ENCODE data around the gene DOCK4.

DOCK4 gene

DNA sequence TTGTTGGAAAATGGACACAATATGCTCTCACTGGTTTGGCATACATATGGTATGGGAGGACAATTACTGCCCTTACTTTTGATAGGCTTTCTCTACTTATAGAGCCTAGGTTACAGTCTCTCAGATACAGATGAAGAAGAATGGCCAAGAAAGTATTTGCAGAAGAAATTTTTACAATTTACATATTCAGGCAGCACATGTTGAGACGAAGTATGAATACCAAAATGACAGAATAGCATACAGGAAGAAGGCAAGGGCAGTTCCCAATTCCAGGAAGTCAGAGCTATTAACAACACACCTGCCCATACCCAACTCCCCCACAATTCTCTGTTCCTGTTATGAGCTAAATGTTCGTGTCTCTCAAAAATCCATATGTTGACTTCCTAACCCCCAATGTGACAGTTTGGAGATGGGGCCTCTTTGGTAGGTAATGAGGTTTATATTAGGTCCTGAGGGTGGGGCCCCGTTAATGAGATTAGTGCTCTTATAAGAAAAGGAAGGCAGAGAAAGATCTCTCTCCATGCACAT lies 67.8 kb downstream of the DOCK4 start:
- Histone ChIP-seq H3K9ac (ENCODE audit: insufficient read length, low read depth) (no peak overlapping the region), H3K4me3 (ENCODE audit: insufficient read length, low read depth) (no peak overlapping the region), H3K27me3 (ENCODE audit: insufficient read depth, insufficient read length) (no peaks in the 10 kb centered on the region), H3K36me3 (ENCODE audit: insufficient read depth, insufficient read length, low read length) (no peaks in the 10 kb centered on the region), H3K9me3 (ENCODE audit: insufficient read depth, low read length) (no peaks in the 10 kb centered on the region), H3K4me1 (ENCODE audit: insufficient read depth, insufficient read length) (no peaks in the 10 kb centered on the region)
- no peak for TF ChIP-seq SUZ12 (IDR thresholded peaks at IDR 0.05; ENCODE audit: extremely low read depth, insufficient read depth, insufficient read length)
- no peak for TF ChIP-seq YY1 (IDR thresholded peaks at IDR 0.05; ENCODE audit: insufficient read depth, insufficient read length)
- TF ChIP-seq ZNF274 (IDR thresholded peaks at IDR 0.05; ENCODE audit: low read depth, low read length) = no peak
- no peak for DNase-seq (ENCODE audit: low read depth, low spot score)

DNA sequence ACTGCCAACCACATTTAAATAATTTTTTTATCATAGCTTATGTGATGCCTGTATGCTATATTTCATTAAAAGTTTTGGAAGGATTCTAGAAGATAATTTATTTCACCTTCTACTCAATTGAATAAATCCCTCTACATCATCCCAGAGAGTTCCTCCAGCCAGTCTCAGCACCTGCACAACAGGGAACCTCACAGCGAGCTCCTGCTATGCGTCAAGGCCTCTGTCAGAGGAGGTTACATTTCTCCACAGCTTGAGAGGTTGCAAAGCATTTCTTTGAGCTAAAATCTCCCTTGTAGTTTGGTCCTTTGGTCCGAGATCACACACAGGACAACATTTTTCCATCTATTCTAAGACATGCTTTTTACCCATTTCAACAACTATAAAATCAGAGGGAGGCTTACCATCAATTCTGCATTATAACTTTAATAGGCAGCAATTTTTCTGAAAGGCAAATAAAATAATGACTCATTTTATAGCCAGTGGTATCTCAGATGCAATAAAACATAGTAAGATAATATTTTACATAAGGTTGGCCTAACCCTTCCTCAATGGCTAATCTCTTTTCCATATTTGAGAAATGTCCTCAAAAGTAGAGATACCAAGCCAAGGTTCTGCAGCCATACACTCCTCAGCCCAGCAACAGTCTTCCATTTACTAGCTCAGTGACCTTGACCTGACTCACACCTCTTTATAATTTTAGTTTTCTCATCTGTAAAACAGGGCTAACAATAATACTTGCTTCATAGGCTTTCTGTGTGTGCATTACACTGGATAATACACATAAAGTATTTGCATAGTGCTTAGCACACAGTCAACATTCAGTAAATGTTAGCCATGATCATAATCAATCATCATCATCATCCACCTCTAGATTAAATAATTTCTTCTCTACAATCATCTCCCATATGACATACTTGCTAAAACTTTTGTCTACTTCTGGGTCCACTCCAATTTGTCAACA lies 68.8 kb downstream of the DOCK4 start:
- Histone ChIP-seq H3K4me1 (ENCODE audit: insufficient read depth, insufficient read length) (no peaks in the 10 kb centered on the region), H3K27me3 (ENCODE audit: insufficient read depth, insufficient read length) (no peaks in the 10 kb centered on the region), H3K36me3 (ENCODE audit: insufficient read depth, insufficient read length, low read length) (no peaks in the 10 kb centered on the region), H3K4me3 (ENCODE audit: insufficient read length, low read depth) (no peak overlapping the region), H3K9me3 (ENCODE audit: insufficient read depth, low read length) (no peaks in the 10 kb centered on the region), H3K9ac (ENCODE audit: insufficient read length, low read depth) (no peak overlapping the region)
- no peak for DNase-seq (ENCODE audit: low read depth, low spot score)
- no peak for TF ChIP-seq SUZ12 (IDR thresholded peaks at IDR 0.05; ENCODE audit: extremely low read depth, insufficient read depth, insufficient read length)
- no peak for TF ChIP-seq YY1 (IDR thresholded peaks at IDR 0.05; ENCODE audit: insufficient read depth, insufficient read length)
- no peak for TF ChIP-seq ZNF274 (IDR thresholded peaks at IDR 0.05; ENCODE audit: low read depth, low read length)

DNA sequence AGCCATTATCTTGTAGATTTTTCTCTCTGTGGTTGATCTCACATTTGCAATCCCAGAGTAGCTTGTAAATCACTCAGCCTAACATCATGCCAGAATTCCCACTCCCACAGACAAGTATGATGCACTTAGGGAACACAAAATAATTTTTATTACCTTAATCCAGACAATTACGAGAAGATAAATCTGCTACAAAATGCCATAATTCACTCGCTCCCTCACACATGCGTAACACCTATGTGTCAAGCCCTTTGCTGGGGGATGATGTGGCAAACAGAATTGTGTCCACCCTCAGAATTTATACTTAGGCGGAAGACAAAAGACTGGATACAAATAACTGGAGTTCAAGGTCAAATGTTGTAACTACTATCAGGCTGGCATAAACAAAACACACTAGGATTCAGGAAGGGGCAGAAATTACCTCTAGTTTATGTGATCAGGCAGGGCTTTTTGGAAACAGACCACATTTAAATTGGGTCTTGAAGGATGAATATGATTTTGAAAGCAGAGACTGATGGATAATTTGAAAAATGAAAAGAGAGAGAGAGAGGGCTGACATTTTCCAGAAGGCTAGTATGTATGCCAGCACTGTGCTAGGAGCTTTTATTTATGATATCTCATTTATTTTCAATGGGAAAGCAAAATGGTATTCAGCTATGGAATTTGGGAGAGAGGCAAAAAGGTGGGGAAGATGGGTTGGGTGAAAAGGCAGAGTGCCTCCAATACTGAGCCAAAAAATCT lies 69.8 kb downstream of the DOCK4 start:
- Histone ChIP-seq H3K4me3 (ENCODE audit: insufficient read length, low read depth) (no peak overlapping the region), H3K27me3 (ENCODE audit: insufficient read depth, insufficient read length) (no peaks in the 10 kb centered on the region), H3K9ac (ENCODE audit: insufficient read length, low read depth) (no peak overlapping the region), H3K36me3 (ENCODE audit: insufficient read depth, insufficient read length, low read length) (no peaks in the 10 kb centered on the region), H3K9me3 (ENCODE audit: insufficient read depth, low read length) (no peaks in the 10 kb centered on the region), H3K4me1 (ENCODE audit: insufficient read depth, insufficient read length) (no peaks in the 10 kb centered on the region)
- DNase-seq (ENCODE audit: low read depth, low spot score) = no peak
- no peak for TF ChIP-seq SUZ12 (IDR thresholded peaks at IDR 0.05; ENCODE audit: extremely low read depth, insufficient read depth, insufficient read length)
- TF ChIP-seq ZNF274 (IDR thresholded peaks at IDR 0.05; ENCODE audit: low read depth, low read length) = no peak
- TF ChIP-seq YY1 (IDR thresholded peaks at IDR 0.05; ENCODE audit: insufficient read depth, insufficient read length) = no peak

DNA sequence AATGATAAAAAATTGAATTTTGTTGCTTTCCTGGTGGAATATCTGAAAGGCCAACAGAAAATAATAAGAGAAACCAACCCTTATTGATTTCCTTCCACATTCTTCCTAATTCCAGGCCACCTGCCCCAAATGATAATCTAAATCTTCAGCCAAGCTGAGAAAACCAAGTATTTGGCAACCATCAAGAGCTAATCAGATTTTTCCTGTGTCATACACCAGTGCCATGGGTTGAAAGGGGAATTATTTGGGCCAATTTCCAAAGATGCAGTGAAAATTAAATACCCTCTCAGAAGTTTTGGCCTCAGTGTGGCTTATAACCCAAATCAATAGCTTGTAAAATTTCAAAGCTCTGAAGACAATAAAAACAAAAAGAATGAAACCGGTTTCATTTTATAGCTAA lies 70.4 kb downstream of the DOCK4 start:
- Histone ChIP-seq H3K27me3 (ENCODE audit: insufficient read depth, insufficient read length) (no peaks in the 10 kb centered on the region), H3K4me1 (ENCODE audit: insufficient read depth, insufficient read length) (no peaks in the 10 kb centered on the region), H3K9me3 (ENCODE audit: insufficient read depth, low read length) (no peaks in the 10 kb centered on the region), H3K9ac (ENCODE audit: insufficient read length, low read depth) (no peak overlapping the region), H3K4me3 (ENCODE audit: insufficient read length, low read depth) (no peak overlapping the region), H3K36me3 (ENCODE audit: insufficient read depth, insufficient read length, low read length) (no peaks in the 10 kb centered on the region)
- TF ChIP-seq YY1 (IDR thresholded peaks at IDR 0.05; ENCODE audit: insufficient read depth, insufficient read length) (no peak), ZNF274 (IDR thresholded peaks at IDR 0.05; ENCODE audit: low read depth, low read length) (no peak), SUZ12 (IDR thresholded peaks at IDR 0.05; ENCODE audit: extremely low read depth, insufficient read depth, insufficient read length) (no peak)
- no peak for DNase-seq (ENCODE audit: low read depth, low spot score)

DNA sequence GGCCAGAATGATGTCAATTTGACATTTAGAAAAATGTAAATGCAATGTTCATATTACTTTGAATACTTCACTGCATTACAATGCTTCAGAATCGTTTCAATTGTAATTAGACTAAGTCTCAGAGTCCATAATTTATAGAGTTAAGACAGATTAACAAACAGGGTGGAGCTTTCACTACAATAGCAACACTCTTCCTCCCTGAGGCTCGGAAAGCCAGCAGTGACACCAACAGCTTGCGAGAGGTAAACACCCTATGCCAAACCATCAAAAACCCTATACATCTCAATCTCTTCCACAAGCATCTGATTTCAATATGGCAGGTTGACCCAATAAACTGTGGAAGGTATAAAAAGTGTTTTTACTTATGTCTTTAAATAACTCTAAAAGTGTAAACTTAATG lies 72.2 kb downstream of the DOCK4 start:
- no peaks in the 10 kb centered on the region for H3K9me3 ChIP-seq (ENCODE audit: insufficient read depth, low read length)
- H3K9ac ChIP-seq (ENCODE audit: insufficient read length, low read depth) = no peak overlapping the region
- no peaks in the 10 kb centered on the region for H3K36me3 ChIP-seq (ENCODE audit: insufficient read depth, insufficient read length, low read length)
- H3K27me3 ChIP-seq (ENCODE audit: insufficient read depth, insufficient read length) = no peaks in the 10 kb centered on the region
- no peaks in the 10 kb centered on the region for H3K4me1 ChIP-seq (ENCODE audit: insufficient read depth, insufficient read length)
- no peak for DNase-seq (ENCODE audit: low read depth, low spot score)
- no peak for TF ChIP-seq YY1 (IDR thresholded peaks at IDR 0.05; ENCODE audit: insufficient read depth, insufficient read length)
- no peak for TF ChIP-seq SUZ12 (IDR thresholded peaks at IDR 0.05; ENCODE audit: extremely low read depth, insufficient read depth, insufficient read length)
- TF ChIP-seq ZNF274 (IDR thresholded peaks at IDR 0.05; ENCODE audit: low read depth, low read length) = no peak
- H3K4me3 ChIP-seq (ENCODE audit: insufficient read length, low read depth) = no peak overlapping the region

DNA sequence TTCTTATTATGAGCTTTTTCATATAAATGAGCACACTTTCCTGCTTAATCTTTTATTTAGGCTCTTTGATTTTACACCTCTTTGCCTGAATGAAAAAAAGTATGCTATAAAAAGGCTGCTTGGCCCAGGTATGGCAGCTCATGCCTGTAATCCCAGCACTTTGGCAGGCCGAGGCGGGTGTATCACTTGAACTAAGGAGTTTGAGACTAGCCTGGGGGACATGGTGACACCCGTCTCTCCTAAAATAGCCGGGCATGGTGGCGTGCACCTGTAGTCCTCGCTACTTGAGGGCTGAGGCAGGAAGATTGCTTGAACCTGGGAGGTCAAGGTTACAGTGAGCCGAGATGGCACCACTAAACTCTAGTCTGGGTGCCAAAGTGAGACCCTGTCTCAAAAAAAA lies 72.9 kb downstream of the DOCK4 start:
- no peaks in the 10 kb centered on the region for H3K27me3 ChIP-seq (ENCODE audit: insufficient read depth, insufficient read length)
- no peak for DNase-seq (ENCODE audit: low read depth, low spot score)
- no peak overlapping the region for H3K4me3 ChIP-seq (ENCODE audit: insufficient read length, low read depth)
- no peaks in the 10 kb centered on the region for H3K9me3 ChIP-seq (ENCODE audit: insufficient read depth, low read length)
- no peaks in the 10 kb centered on the region for H3K4me1 ChIP-seq (ENCODE audit: insufficient read depth, insufficient read length)
- H3K9ac ChIP-seq (ENCODE audit: insufficient read length, low read depth) = no peak overlapping the region
- no peaks in the 10 kb centered on the region for H3K36me3 ChIP-seq (ENCODE audit: insufficient read depth, insufficient read length, low read length)
- no peak for TF ChIP-seq ZNF274 (IDR thresholded peaks at IDR 0.05; ENCODE audit: low read depth, low read length)
- TF ChIP-seq YY1 (IDR thresholded peaks at IDR 0.05; ENCODE audit: insufficient read depth, insufficient read length) = no peak
- no peak for TF ChIP-seq SUZ12 (IDR thresholded peaks at IDR 0.05; ENCODE audit: extremely low read depth, insufficient read depth, insufficient read length)

All from NT2/D1 (cell line).